ENCODE results near the gene STAT5B. TPM values are rescaled to one million over a fixed set of nuclear protein-coding genes. Genes with fewer than 3 reads are reported as not detected.

STAT5B gene
- total RNA-seq, 1 donor from 2014 or later: 67.9 TPM

DNA sequence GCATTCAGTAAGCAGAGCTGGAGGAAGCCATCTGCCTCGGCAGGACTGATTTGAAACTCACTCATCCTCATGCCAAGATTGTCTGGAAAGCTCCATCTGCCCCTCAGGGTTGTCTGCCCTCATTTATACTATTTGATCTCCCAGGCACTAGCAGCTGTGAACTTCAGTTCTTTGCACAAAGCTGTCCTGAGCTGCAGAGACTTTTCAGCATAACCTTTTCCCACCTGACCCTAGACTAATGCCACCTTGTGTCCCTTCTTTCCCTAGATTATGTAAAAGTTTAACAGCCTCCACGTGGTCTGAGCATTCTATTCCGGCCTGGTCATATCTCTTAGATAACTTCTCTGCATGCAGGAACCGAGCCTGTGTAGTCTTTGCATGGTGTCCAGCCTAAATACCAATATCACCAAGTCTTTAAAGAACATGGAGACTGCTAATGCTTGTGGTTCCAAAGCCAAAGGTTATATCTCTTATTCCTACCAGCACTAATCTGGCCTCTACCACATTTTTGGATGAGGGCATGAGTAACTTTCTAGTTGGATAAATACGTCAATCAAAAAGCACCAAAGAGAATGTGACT lies 41.2 kb upstream of the STAT5B start:
- ATAC-seq (no peak), DNase-seq (no peak)
- Histone ChIP-seq H3K27ac (no peak overlapping the region), H3K27me3 (ENCODE audit: low read depth) (no peaks in the 10 kb centered on the region), H3K36me3 (peaks cover 95% of the 10 kb centered on the region), H3K9me3 (no peaks in the 10 kb centered on the region), H3K4me1 (peaks cover 51% of the 10 kb centered on the region), H3K4me3 (no peak overlapping the region)
- intact Hi-C loops (cut with DNase I): loop anchor here (10.0 kb wide), 1 partner anchor 197 kb away; no protein-coding TSS in a partner anchor
- TF ChIP-seq, protein P1, sequence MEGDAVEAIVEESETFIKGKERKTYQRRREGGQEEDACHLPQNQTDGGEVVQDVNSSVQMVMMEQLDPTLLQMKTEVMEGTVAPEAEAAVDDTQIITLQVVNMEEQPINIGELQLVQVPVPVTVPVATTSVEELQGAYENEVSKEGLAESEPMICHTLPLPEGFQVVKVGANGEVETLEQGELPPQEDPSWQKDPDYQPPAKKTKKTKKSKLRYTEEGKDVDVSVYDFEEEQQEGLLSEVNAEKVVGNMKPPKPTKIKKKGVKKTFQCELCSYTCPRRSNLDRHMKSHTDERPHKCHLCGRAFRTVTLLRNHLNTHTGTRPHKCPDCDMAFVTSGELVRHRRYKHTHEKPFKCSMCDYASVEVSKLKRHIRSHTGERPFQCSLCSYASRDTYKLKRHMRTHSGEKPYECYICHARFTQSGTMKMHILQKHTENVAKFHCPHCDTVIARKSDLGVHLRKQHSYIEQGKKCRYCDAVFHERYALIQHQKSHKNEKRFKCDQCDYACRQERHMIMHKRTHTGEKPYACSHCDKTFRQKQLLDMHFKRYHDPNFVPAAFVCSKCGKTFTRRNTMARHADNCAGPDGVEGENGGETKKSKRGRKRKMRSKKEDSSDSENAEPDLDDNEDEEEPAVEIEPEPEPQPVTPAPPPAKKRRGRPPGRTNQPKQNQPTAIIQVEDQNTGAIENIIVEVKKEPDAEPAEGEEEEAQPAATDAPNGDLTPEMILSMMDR (IDR thresholded peaks at IDR 0.05): no peak

DNA sequence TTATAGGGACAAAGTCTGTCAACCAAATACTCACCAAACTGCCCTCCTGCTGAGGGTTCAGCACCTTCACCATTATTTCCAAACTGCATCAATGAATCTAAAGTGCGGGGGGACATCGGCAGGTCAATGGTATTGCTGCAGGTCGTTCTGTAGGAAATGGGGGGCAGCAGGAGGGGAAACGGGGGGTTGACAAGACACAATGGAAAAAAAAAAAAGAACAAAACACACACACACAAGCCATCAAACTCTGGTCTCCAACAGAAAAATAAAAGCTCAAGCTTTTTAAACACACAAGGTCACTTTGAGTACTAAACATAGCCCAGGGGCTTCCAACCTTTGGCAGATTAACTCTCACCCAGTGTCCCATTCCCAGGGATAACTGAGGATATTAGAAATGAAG lies 40.6 kb upstream of the STAT5B start:
- DNase-seq (no peak), ATAC-seq (no peak)
- no peak overlapping the region for H3K4me3 ChIP-seq
- H3K36me3 ChIP-seq: peaks cover 89% of the 10 kb centered on the region
- intact Hi-C loops (cut with DNase I): loop anchor here (10.0 kb wide), 1 partner anchor 198 kb away; no protein-coding TSS in a partner anchor
- H3K27me3 ChIP-seq (ENCODE audit: low read depth): no peaks in the 10 kb centered on the region
- TF ChIP-seq, protein P1 (IDR thresholded peaks at IDR 0.05): no peak
- peaks cover 53% of the 10 kb centered on the region for H3K4me1 ChIP-seq
- no peak overlapping the region for H3K27ac ChIP-seq
- no peaks in the 10 kb centered on the region for H3K9me3 ChIP-seq

DNA sequence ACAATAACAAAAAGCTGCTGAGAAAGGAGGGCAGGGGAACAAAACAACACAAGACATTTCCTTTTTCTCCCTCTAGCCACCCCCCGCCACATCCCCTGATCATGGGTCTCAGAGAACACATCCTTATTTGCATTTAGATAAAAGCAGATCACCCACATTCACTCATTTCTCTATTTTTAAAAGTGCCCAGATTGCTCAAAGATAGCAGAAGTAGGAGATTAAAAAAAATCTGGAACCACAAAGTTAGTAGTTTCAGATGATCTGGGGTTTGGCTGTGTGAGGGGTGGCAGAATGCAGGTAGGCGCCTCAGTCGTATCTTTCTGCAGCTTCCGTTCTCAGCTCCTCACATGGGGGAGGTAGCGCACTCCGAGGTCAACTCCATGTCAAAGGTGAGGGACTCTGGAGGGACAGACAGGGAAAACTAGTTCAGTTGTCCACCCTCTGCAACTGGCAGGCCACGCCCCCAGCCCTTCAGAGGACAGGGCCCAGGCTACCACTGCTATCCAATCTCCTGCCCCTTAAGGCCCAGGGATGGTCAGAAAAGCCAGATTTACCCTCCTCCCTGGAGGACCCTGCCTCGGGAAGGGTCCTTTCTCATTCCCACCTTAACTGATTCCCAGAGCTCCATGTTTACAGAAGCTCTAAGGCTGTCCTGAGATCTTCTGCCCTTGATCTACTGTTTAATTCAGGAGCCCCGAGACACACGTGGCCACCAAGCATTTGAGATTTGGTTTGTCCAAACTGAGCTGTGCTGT lies 39.4 kb upstream of the STAT5B start:
- Histone ChIP-seq H3K36me3 (peaks cover 87% of the 10 kb centered on the region), H3K4me1 (peaks cover 64% of the 10 kb centered on the region), H3K27ac (peak overlapping the region; percentile 49), H3K9me3 (no peaks in the 10 kb centered on the region), H3K27me3 (ENCODE audit: low read depth) (no peaks in the 10 kb centered on the region), H3K4me3 (no peak overlapping the region)
- DNase-seq (no peak), ATAC-seq (no peak)
- TF ChIP-seq, protein P1 (IDR thresholded peaks at IDR 0.05): no peak
- intact Hi-C loops (cut with DNase I): loop anchor here (10.0 kb wide), 1 partner anchor 199 kb away; no protein-coding TSS in a partner anchor

DNA sequence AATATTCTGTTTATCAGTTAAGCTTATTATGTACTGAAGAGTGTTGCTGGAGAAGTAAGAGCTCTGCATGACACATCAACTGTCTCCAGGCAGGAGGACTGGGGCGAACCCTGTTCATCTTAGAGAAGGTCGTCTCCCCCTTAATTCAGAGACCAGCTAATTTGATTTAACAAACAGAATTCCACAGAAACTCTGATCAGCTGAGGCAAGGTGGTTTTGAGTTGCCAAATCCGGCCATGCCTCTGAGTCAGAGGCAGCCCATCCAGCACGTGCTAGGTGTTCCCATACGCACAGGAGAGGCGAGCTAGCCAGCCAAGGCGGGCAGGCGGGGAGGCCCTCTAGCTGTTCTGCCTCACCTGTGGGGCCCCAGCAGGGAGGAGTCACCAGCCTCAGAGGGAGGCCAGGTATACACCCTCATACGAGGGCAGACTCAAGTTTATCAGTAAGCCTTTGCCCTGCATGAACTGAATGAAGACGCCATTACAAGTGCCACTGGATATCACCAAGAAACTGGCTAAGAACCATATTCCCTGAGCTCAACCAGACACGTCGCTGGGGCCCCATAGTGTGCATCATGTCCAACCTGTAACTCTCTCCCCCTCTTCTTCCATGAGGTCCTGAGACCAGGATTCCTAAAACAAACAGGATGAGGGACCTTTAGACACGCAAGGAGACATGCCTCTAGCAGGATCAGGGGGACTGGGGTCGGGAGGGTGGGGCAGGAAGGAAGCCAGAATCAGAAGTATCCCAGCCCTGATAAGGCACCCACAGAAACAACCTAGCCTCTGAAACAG lies 37.8 kb upstream of the STAT5B start:
- ATAC-seq (no peak), DNase-seq (no peak)
- intact Hi-C loops (cut with DNase I): loop anchor here (10.0 kb wide), 1 partner anchor 201 kb away; no protein-coding TSS in a partner anchor
- H3K4me1 ChIP-seq: peaks cover 51% of the 10 kb centered on the region
- no peak overlapping the region for H3K4me3 ChIP-seq
- H3K9me3 ChIP-seq: no peaks in the 10 kb centered on the region
- H3K27ac ChIP-seq: peak overlapping the region; percentile 22
- no peaks in the 10 kb centered on the region for H3K27me3 ChIP-seq (ENCODE audit: low read depth)
- H3K36me3 ChIP-seq: peaks cover 87% of the 10 kb centered on the region
- TF ChIP-seq, protein P1 (IDR thresholded peaks at IDR 0.05): no peak

DNA sequence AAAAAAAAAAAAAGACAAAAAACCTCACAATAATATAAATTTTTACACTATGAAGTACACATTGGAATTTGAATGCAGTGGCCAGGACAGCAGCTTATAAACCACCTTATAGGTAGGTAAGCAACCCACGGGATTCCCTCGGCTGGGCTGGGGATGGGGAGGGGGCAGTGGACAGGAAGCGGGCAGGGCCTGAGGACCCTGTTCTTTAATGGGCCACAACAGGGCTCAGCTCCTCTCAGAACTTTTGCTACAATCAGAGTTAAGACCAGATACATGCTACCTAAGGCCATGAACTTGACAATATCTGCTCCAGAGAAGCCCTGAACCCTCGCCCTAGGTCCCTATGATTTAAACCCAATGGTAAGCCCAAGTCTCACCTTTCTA lies 37.2 kb upstream of the STAT5B start:
- intact Hi-C loops (cut with DNase I): loop anchor here (10.0 kb wide), 1 partner anchor 201 kb away; no protein-coding TSS in a partner anchor
- ATAC-seq (no peak), DNase-seq (no peak)
- TF ChIP-seq, protein P1 (IDR thresholded peaks at IDR 0.05): no peak
- no peaks in the 10 kb centered on the region for H3K27me3 ChIP-seq (ENCODE audit: low read depth)
- peaks cover 87% of the 10 kb centered on the region for H3K36me3 ChIP-seq
- no peak overlapping the region for H3K4me3 ChIP-seq
- no peaks in the 10 kb centered on the region for H3K9me3 ChIP-seq
- peak overlapping the region; percentile 22 for H3K27ac ChIP-seq
- peaks cover 45% of the 10 kb centered on the region for H3K4me1 ChIP-seq
